GM21423 (cell line): ENCODE measurements around the gene DYSF.

Source experiments
- ATAC-seq: cut with Tn5 transposase; IDR thresholded peaks from one replicate; pipeline ENCODE4 v1.9.1; 2021; ENCODE audit warnings: mild to moderate bottlenecking, moderate library complexity; ENCODE audit not compliant: unreplicated experiment

Gene DYSF

GRCh38 chr2:71596011-71596410 is 142.7 kb downstream of the DYSF start:
- no peak for ATAC-seq

GRCh38 chr2:71597756-71598155 is 144.4 kb downstream of the DYSF start:
- no peak for ATAC-seq

GRCh38 chr2:71598526-71598925 is 145.2 kb downstream of the DYSF start:
- no peak for ATAC-seq

- ATAC-seq: no peak
Measured at GRCh38 chr2:71599038-71599437, 145.7 kb downstream of the DYSF start.

GRCh38 chr2:71599646-71600236 is 146.4 kb downstream of the DYSF start:
- no peak for ATAC-seq

GRCh38 chr2:71600555-71600954 is 147.2 kb downstream of the DYSF start:
- ATAC-seq: no peak

- ATAC-seq: no peak
Measured at GRCh38 chr2:71601136-71602114, 148.1 kb downstream of the DYSF start.

- no peak for ATAC-seq
Measured at GRCh38 chr2:71602115-71602495, 148.7 kb downstream of the DYSF start.

- ATAC-seq: no peak
Measured at GRCh38 chr2:71602581-71602980, 149.2 kb downstream of the DYSF start.

- no peak for ATAC-seq
Measured at GRCh38 chr2:71603311-71603811, 150.0 kb downstream of the DYSF start.

- no peak for ATAC-seq
Measured at GRCh38 chr2:71603851-71604725, 150.7 kb downstream of the DYSF start.

- ATAC-seq: no peak
Measured at GRCh38 chr2:71604726-71605120, 151.4 kb downstream of the DYSF start.

GRCh38 chr2:71605173-71605641 is 151.8 kb downstream of the DYSF start:
- no peak for ATAC-seq

GRCh38 chr2:71605781-71606241 is 152.4 kb downstream of the DYSF start:
- ATAC-seq: no peak

GRCh38 chr2:71606244-71606643 is 152.9 kb downstream of the DYSF start:
- ATAC-seq: no peak

GRCh38 chr2:71607151-71607889 is 154.0 kb downstream of the DYSF start:
- ATAC-seq: no peak

- ATAC-seq: no peak
Measured at GRCh38 chr2:71608034-71608433, 154.7 kb downstream of the DYSF start.

GRCh38 chr2:71608441-71608840 is 155.1 kb downstream of the DYSF start:
- ATAC-seq: no peak

GRCh38 chr2:71609029-71609428 is 155.7 kb downstream of the DYSF start:
- no peak for ATAC-seq

GRCh38 chr2:71609441-71609840 is 156.1 kb downstream of the DYSF start:
- no peak for ATAC-seq
